ENCODE results near the gene SGCG. TPM values are rescaled to one million over a fixed set of nuclear protein-coding genes. Genes with fewer than 3 reads are reported as not detected.
"Not testable (repeated sequence)": the region's sequence is repeated elsewhere in the genome, so short reads cannot be mapped to it uniquely, and the experiment has no call there.

Gene SGCG
- polyA plus RNA-seq, 2 of the 4 experiments (the other 2 are of a cell fraction) = 0.09 TPM; not detected in 1

GRCh38 chr13:23141964-23142363, 38.8 kb upstream of the SGCG start (continued):
- TF ChIP-seq REST (IDR thresholded peaks at IDR 0.05) (no peak), CBX2 (IDR thresholded peaks at IDR 0.05; ENCODE audit: borderline replicate concordance, low read depth) (no peak), MAZ (IDR thresholded peaks at IDR 0.05; ENCODE audit: borderline replicate concordance, low read depth, low read length) (no peak), PBX3 (IDR thresholded peaks at IDR 0.05) (no peak)

GRCh38 chr13:23142607-23143006, 38.2 kb upstream of the SGCG start:
- H3K4me1 ChIP-seq; H3K4me3 ChIP-seq; H3K27ac ChIP-seq; H3K9me3 ChIP-seq; DNase-seq (ENCODE audit: low read depth in 1 of 2, low spot score in 1 of 2); POLR2A ChIA-PET; ATAC-seq; H3K4me2 ChIP-seq; FAIRE-seq: not testable (repeated sequence)
- 60% methylated on average over 7 of the region's 7 CpGs for whole genome bisulfite sequencing (ENCODE audit: missing lambda C conversion rate)
- CTCF ChIA-PET = interaction anchor here (1.6 kb wide), 1 partner anchor 17 kb away, joined by 5 read pairs; no protein-coding TSS in a partner anchor

GRCh38 chr13:23144431-23144830, 36.3 kb upstream of the SGCG start:
- no peak for TF ChIP-seq MAX (IDR thresholded peaks at IDR 0.05)
- TF ChIP-seq RARB (CRISPR knock-in tag; IDR thresholded peaks at IDR 0.05) = no peak
- TF ChIP-seq TP53 (CRISPR knock-in tag; IDR thresholded peaks at IDR 0.05) = no peak
- TF ChIP-seq SREBF2 (IDR thresholded peaks at IDR 0.05) = no peak
- no peak for TF ChIP-seq NPAS2 (CRISPR knock-in tag; IDR thresholded peaks at IDR 0.05; ENCODE audit: borderline replicate concordance)
- no peak for TF ChIP-seq PHF8 (IDR thresholded peaks at IDR 0.05; ENCODE audit: borderline replicate concordance, low read depth)
- no peak for TF ChIP-seq MAZ (IDR thresholded peaks at IDR 0.05; ENCODE audit: borderline replicate concordance, low read depth, low read length)
- no peak for TF ChIP-seq REST (IDR thresholded peaks at IDR 0.05)
- no peak for TF ChIP-seq MAFK (IDR thresholded peaks at IDR 0.05; ENCODE audit: partially characterized antibody)
- ChIA-PET POLR2A (no interaction called here), CTCF (no interaction called here)
- no peak overlapping the region for H3K4me2 ChIP-seq
- FAIRE-seq = no peak
- DNase-seq (ENCODE audit: low read depth in 1 of 2, low spot score in 1 of 2) = no peak
- H3K27ac ChIP-seq = no peak overlapping the region
- WGBS (ENCODE audit: missing lambda C conversion rate) = 59% methylated on average over 2 of the region's 2 CpGs
- no peak for ATAC-seq
- H3K4me3 ChIP-seq = no peak overlapping the region
- no peaks in the 10 kb centered on the region for H3K4me1 ChIP-seq
- no peaks in the 10 kb centered on the region for H3K9me3 ChIP-seq

GRCh38 chr13:23146006-23146405, 34.8 kb upstream of the SGCG start:
- CTCF ChIA-PET = no interaction called here
- Histone ChIP-seq H3K4me2 (no peak overlapping the region), H3K27ac (no peak overlapping the region), H3K9me3 (no peaks in the 10 kb centered on the region), H3K4me1 (no peaks in the 10 kb centered on the region), H3K4me3 (no peak overlapping the region)
- DNase-seq (ENCODE audit: low read depth in 1 of 2, low spot score in 1 of 2) (no peak), FAIRE-seq (no peak), ATAC-seq (no peak)
- POLR2A ChIA-PET = interaction anchor here (0.5 kb wide), 1 partner anchor 231 kb away, joined by 3 read pairs; no protein-coding TSS in a partner anchor
- TF ChIP-seq POLR2AphosphoS2 (conservative IDR thresholded peaks at IDR 0.05; ENCODE audit: low read length) (no peak), MAX (IDR thresholded peaks at IDR 0.05) (no peak), RAD21 (conservative IDR thresholded peaks at IDR 0.05 in 1 of 2, IDR thresholded peaks at IDR 0.05 in 1 of 2) (no peak), REST (IDR thresholded peaks at IDR 0.05) (no peak), FOXS1 (CRISPR knock-in tag; IDR thresholded peaks at IDR 0.05) (no peak), MAFK (IDR thresholded peaks at IDR 0.05; ENCODE audit: partially characterized antibody) (no peak)
- WGBS (ENCODE audit: missing lambda C conversion rate) = 34% methylated on average over 5 of the region's 5 CpGs

All from A549 (cell line).